ENCODE results near the gene COL6A1.
"Not testable (repeated sequence)": the region's sequence is repeated elsewhere in the genome, so short reads cannot be mapped to it uniquely, and the experiment has no call there.

The COL6A1 gene

GRCh38 chr21:46045154-46045553 lies 63.6 kb downstream of the COL6A1 start:
- in situ Hi-C loops (cut with MboI; ENCODE audit: low sequenced_read_pairs) = no loop called here

- in situ Hi-C loops (cut with MboI; ENCODE audit: low sequenced_read_pairs) = no loop called here
Observed at GRCh38 chr21:46046471-46046870, 64.9 kb downstream of the COL6A1 start.

GRCh38 chr21:46046906-46047305 lies 65.3 kb downstream of the COL6A1 start:
- in situ Hi-C loops (cut with MboI; ENCODE audit: low sequenced_read_pairs) = not testable (repeated sequence)

GRCh38 chr21:46048926-46049889 lies 67.6 kb downstream of the COL6A1 start:
- in situ Hi-C loops (cut with MboI; ENCODE audit: low sequenced_read_pairs) = no loop called here

GRCh38 chr21:46049890-46050667 lies 68.5 kb downstream of the COL6A1 start:
- in situ Hi-C loops (cut with MboI; ENCODE audit: low sequenced_read_pairs) = no loop called here

- in situ Hi-C loops (cut with MboI; ENCODE audit: low sequenced_read_pairs) = no loop called here
Observed at GRCh38 chr21:46050668-46051378, 69.3 kb downstream of the COL6A1 start.

- in situ Hi-C loops (cut with MboI; ENCODE audit: low sequenced_read_pairs) = no loop called here
Observed at GRCh38 chr21:46051379-46051770, 69.8 kb downstream of the COL6A1 start.

GRCh38 chr21:46051821-46052675 lies 70.5 kb downstream of the COL6A1 start:
- in situ Hi-C loops (cut with MboI; ENCODE audit: low sequenced_read_pairs) = no loop called here

- in situ Hi-C loops (cut with MboI; ENCODE audit: low sequenced_read_pairs) = no loop called here
Observed at GRCh38 chr21:46052703-46053651, 71.4 kb downstream of the COL6A1 start.

- in situ Hi-C loops (cut with MboI; ENCODE audit: low sequenced_read_pairs) = no loop called here
Observed at GRCh38 chr21:46054031-46054430, 72.5 kb downstream of the COL6A1 start.

GRCh38 chr21:46054451-46054881 lies 72.9 kb downstream of the COL6A1 start:
- in situ Hi-C loops (cut with MboI; ENCODE audit: low sequenced_read_pairs) = no loop called here
